Eye (tissue), 1 donor: ENCODE measurements around the gene GPC5.

Experiments
- DNase-seq: peaks from one replicate; pipeline ENCODE4 v3.0.0-alpha.2; 2015

GPC5 gene

DNA sequence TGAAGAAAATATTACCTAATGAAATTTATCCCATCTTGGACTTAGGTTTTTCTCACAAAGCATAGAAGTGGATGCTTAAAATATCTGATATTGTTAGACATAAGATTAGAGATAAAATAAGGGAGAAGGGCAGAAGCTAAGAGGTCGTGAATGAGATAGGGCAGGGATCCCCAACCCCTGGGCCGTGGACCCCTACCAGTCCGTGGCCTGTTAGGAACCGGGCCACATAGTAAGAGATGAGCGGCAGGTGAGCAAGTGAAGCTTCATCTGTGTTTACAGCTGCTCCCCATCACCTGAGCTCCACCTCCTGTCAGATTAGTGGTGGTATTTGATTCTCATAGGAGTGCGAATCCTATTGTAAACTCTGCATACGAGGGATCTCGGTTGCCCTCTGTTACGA is 202.9 kb downstream of the GPC5 start:
- DNase-seq, result no peak

DNA sequence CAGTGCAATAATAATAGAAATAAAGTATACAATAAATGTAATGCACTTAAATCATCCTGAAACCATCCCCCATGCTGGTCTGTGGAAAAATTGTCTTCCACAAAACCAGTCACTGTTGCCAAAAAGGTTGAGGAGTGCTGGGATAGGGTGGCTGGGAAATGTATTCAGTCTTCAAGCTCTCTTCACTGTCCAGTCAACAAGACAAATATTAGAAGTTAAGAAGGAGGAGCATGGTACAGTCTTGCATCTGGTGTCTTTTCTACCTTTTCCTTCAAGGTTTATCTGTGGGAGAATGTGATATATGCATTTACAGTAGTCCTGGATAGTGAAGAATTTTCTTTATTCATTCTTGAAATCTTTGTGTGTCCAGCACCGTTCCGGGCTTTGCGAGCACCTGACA is 203.4 kb downstream of the GPC5 start:
- no peak for DNase-seq

DNA sequence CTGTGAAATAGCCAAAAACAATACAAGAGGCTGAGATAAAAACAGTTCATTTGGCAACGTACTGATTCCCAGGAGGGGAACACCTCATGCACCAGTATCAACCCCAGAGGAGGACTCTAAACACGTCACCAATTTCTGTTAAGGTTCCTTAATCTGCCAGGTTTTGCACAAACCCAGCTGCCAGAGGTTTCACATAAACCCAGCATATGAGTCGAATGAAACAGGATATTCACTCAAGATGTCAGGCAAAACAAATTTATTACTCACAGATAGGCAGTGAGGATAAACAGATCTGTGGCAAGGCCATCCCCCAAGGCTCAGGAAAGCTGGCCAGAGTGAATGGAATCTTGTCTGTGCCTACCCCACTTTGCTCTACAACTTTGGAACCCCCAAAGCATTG is 210.9 kb downstream of the GPC5 start:
- DNase-seq, result peak; percentile 7

DNA sequence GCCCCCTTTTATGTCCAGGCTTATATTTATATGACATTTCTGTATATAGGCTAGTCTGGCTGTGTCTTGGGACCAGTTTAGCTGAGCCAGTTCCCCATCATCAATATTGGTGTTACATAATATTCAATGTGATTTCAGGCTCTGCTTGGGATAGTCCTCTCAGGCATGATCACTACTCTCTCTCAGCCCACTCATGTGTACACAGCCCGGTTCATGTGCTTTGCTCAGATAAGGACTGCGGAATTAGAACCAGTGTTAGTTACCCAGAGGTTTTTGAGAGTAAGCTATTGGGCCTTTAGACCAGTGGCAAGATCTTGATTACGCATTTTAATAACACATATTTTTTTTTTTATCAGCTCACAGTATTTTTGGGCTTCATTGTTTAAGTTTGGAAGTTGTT is 219.9 kb downstream of the GPC5 start:
- no peak for DNase-seq

DNA sequence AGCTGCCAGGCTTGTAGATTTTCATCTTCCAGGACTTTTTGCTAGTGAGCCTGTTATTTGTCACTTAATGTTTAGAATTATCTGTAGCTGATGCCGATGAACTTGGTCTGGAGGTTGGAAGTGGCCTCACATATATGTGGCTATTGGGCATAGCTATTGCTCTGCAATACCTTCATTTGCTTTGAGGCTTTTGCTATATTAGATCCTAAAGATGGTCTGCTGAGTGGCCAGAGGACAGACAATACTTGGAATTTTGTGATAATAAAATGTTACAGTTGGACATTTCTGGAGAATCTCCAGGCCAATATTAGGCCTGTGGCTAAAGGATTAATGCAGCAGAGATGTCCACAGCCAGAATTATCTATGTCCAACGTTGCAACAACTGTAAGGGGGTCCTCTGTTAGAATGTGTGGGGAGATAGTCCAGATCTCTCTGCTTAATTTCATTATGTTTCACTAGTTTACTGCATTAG is 222.3 kb downstream of the GPC5 start:
- DNase-seq, result no peak

DNA sequence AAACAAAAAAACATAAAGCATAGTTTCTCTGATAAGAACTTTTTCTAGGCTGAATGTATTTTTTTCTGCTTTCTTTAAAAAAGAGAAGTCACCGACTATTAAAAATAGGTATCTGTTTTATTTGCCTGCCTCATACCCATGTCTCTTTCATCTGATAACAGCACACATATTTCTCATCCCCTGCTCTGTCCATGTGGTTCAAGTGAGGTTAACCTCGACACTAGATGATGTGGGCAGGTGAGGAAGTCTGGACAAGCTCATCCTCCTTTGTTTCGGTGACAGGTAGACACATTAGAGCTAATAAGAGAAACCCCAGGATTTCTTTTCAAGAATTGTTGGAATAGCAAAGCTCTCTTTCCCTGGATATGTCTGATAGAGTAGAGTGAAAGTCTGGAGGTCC is 222.7 kb downstream of the GPC5 start:
- DNase-seq, result no peak

DNA sequence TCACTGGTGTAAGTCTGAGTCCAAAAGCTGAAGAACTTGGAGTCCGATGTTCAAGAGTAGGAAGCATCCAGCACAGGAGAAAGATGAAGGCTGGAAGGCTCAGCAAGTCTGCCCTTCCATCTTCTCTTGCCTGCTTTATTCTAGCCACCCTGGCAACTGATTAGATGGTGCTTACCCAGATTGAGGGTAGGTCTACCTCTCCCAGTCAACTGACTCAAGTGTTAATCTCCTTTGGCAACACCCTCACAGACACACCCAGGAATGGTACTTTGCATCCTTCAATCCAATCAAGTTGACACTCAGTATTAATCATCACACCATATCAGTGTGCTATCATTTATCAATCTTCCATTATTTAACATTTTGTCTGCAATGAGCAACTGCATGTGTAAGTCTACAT is 223.5 kb downstream of the GPC5 start:
- no peak for DNase-seq

DNA sequence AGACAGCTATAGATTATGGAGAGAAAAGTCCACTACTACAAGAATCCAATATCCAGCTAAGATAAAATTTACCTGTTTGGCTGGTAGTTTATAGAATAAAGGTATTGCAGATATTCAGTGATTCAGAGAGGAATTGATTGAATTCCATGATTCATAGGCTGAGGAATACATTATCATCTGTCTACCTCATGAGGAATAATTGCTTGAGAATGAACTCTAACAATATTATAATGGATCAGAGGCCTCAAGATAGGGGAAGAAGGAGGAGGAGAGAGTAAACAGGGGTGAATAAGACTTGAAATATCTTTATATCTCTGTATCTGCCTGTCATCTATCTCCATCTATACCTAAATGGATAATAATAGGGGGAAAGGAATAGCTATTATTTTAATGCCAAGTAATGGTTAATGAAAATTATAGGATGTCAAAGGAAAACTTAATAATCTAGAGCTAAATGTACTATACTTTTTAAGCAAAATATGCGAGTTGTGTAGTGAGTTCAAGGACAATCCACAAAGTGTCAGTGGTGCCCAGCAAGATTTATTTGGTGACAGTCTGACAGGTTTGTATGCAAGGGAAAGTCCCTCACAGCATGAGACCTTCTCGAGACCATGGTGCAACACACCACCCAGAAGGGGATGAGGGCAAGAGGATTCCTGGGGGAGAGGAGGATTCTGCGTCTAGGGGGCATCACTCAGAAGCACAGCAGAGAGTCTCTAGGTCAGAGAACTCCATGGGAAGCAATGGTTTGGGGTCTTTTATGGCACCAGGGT is 224.5 kb downstream of the GPC5 start:
- no peak for DNase-seq

DNA sequence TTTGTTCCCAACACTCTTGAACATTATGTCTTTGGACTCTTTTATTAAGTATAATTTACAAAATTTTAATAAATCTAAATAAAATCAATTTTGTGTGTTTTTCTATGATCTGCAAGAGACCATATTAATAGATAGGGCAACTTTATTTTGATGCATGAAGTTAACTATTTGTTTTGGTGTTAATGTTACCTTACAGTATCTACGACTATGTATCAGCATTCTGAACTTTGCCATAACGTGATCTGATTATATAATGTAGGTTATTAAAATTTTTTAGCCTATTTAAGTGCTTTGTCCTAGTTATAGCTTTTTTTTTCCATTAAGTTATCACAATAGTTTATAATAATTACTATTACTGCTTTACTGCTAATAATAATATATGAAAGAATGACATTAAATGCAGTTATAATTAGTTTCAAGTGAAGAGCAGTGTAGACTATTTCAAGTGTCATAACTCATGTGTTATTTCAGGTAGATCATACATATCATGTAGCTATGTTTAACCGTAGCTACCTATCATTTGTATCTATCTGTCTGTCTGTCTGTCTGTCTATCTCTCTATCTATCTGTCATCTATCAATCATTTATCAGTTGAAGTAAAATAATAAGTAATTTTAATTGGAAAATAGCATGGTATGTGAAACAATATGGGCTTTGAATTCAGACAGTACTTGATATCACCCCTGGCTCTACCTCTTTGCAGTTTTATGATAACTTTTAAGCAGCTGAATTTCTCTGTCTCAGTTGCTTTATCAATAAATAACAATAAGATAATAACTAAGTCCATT is 229.7 kb downstream of the GPC5 start:
- no peak for DNase-seq

DNA sequence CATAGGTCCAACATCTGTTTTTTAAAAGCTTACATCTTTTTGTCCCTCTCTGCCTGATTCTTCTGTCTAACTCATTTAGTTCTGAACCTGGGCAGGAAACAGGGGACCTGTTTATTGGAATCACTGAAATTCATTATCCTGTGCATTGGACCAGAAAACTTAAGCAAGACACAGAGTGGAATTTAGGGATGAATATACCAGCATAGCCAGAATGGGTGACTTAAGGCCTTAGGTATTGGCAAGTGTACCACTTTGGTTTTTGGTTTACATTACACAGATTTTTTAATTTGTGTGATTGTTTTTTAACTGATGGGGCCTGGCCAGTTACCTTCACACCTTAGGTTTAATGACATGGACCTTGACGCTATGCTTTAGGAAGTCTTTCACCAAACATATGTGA is 232.5 kb downstream of the GPC5 start:
- no peak for DNase-seq

DNA sequence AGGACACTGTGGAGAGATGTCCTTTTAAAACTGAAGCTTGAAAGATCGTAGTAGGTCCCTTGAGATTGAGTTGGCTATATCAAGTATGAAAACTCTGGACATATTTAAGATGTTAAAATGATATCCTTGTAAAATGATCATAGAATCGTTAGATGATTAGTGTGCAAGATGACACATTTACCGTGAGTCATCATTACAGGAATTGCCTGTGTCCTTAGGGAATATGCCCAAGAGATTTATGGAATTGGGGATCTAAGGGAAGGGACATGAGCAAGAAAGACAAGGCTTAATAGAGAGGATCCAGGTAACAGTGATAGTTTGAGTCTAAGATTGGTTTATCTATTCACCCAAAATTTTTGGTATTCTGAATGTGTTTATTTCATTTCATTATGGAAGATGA is 233.7 kb downstream of the GPC5 start:
- no peak for DNase-seq

DNA sequence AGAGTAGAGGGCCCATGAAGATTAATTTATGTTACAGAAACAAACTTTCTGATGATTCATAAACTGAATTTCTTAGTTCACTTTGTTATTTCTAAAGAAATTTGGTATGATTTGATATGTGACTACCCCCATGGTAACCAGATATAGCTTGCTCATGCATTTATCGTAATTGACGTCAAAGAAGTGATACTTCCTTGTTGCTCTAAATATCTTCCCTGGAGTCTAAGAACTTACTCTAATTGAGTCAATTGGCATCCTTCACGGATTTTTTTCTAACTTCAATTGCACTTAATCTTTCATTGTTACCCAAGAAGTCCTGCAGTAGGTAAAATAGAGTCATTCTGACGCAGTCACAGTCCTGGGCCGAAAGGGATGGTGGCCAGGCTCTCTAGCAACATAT is 240.9 kb downstream of the GPC5 start:
- no peak for DNase-seq

DNA sequence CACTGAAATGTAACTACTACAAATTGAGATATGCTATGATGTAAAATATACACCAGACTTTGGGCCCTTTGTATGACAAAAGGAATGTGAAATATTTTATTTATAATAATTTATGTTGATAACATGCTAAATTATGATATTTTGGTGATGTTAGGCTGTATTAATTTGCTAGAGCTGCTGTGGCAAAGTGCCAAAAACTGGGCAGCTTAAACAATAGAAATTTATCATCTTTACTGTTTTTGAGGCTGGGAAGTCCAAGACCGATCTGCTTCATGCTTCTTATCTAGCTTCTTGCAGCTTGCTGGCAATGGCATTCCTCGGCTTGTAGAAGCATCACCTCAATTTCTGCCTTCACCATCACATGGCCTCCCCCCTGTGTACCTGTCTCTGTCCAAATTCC is 245.0 kb downstream of the GPC5 start:
- no peak for DNase-seq

DNA sequence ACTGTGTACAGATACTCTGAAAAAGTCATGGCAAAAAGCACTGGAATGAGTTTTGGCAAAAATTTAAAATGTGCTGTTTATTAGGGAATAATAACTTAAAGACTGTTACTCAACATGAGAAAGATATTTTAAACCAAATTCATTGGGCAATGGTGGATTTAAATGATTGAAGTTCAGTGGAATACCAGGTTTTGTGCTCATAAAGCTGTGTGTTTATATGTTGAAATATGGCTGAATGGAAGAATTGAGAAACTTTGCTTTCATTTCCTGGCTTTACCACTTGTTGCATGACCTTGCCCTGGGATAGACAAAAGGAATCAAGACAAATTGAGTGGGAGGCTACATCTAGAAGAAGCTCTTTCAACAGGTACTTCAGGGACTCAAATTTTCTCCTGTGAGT is 246.4 kb downstream of the GPC5 start:
- DNase-seq, result no peak

DNA sequence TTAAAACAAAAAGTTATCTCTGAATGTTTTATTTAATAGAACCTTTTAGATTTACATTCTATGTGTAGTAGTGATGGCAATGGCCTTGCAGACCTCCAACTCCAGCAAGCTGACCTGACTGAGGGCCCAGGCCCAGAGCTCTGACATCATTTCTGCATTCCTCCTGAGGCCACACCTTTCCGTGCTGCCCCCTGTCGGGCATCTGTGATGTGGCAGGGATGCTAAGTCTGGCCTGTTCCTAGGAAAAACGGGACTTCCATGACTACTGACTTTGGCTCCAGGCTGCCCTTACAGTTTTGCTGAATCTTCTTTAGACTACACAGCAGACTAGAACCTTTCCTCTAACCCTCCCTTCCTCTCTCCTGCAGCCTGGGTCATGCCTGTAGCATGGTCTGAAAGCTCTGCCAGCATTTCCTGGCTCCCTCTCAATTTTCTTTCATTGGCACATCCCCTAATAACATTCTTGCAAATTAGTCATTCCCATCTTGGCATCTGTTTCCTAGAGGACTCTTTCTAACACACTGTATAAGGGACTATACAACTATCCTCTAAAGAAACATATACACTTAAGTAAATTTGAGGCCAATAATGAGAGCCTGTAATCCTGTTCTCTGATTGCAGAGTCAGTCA is 249.1 kb downstream of the GPC5 start:
- DNase-seq, result peak; percentile 6

DNA sequence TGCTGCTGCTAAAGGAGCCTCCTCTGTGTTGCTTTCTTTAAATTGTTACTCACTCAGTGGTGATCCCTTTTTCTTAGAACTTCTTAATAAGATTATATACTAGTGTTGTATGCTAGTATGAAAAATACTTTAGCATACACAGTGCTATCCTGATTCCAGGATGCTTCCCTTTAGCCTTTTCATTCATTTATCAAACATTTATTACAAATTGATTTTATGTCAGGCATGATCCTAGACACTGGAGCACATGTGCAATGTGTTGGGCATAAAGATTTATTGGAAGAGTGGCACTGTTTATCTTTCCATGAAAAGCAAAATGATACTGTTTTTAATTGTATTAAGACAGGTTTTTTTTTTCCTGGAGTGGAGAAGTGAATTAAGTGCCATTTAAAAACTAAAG is 249.6 kb downstream of the GPC5 start:
- peak; percentile 3 for DNase-seq

DNA sequence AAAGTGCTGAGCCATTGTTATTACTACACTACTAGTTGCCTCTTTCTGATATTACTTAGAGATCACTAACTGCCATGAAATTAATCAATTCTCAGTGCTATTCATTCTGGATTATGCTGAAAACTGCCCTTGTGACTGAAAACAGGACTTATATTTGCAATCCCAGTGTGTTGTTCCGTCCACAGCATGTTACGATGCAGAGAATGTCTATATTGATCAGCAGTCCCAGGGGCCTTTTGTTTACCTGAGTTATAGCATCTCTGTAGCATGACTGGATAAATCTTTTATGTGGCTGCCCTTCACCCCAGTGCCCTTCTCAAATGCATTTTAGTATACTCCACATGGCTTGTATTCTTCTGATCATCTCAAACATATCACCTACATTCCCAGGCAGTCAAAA is 251.0 kb downstream of the GPC5 start:
- DNase-seq, result no peak

DNA sequence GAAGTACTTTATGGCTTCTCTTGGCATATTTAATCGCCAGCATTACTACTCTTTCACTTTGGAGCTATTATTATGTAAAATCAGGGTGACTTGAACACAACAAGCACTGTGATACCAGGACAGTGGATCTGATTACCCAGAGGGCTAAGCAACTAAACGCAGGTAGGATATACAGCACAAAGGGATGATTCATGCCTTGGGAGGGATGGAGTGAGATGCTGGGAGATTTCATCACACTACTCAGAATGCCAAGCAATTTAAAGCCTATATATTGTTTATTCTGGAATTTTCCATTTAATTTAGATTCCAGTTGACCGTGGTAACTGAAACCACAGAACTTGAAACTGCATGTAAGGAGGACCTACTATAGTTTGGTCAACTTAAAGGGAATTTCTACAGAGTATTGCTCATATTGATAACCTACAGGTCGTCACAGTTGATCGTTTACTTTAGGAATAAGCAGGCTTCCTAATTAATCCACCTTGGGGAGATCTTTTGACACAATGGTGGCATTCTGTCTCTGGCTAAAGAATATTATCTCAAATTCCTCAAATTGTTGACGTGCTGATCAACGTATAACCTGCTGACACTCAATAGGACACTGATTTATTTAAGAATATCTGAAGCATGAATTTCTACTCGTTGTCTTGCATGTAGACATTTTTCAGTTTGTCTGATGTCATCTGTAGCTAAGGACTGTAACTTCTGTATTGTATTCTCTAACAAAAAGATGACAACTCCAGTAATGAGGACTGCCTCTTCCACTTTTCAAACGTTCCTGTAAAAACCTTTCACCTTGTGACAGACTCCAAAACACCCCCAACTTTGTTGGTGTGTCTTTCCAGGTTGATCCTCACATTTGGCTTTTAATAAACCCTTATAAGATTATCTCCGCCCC is 254.2 kb downstream of the GPC5 start:
- no peak for DNase-seq

DNA sequence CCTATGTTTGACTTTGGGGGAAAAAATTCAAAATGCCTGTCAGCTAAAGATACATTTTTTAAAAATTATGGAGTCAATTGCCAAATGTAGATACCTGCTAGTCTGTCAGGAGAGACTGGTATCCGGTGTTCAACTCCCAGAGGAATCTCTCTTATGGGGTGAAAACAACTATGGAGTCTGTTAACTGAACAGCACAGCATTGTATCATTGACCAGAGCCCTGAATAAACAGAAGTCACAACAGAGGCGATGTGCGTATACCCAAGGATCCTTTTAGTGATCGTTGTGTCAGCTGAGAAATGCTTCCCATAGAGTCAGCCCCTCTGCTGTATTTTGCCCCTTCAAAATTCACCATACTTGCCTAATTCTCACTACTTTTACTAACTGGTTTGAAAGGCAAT is 257.3 kb downstream of the GPC5 start:
- DNase-seq, result no peak

DNA sequence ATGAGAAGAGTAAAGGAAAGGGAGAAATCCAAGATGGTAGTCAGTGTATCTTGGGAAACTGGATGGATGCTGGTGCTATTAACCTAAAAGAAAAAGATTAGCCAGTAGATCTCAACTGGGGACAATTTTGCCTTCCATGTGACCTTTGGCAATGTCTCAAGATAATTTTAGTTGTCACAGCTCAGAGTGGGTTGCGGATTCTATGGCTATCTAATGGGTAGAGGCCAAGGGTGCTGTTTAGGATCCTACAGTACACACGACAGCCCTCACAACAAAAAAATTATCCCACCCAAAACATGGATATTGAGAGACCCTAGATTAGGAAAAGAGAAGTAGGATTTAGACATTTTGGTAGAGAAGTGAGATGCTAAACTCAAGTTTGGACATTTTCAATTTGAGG is 258.9 kb downstream of the GPC5 start:
- DNase-seq, result no peak

DNA sequence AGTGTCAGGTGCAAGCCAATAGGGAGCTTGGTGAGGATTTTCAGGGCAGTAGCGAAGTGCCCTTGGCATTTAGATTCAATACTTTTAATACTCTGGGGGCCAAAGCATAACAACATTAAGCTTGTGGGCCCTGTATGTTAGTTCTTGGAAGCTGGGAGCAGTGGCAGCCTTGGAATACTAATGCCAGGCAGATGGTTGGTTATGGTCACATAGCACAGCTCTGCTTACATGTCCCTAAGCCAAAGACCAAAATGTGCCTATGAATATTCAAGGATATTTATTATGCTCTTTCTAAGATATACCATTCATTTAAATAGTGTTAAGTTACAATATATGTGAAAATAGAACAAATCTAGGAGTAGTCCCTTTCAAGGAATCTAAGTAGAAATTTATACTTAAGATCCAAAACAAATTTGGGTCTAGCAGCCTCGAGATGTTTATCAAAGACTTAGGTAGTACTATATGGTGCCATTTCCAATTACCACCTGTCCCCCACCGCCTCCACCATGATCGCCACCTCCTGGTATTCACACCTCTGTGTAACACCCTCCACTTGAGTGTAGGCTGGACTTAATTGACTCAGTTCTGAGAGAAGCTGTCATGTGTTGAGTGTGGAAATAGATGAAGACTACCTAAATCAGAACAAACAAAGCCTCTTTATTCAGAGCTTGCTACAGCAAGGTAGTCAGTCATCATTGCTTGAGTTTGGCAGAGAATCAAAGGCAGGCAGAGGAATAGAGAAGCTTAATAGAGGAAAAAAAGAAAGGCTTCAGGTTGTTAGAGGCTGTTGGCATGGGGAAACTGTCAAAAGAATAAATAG is 261.0 kb downstream of the GPC5 start:
- no peak for DNase-seq

DNA sequence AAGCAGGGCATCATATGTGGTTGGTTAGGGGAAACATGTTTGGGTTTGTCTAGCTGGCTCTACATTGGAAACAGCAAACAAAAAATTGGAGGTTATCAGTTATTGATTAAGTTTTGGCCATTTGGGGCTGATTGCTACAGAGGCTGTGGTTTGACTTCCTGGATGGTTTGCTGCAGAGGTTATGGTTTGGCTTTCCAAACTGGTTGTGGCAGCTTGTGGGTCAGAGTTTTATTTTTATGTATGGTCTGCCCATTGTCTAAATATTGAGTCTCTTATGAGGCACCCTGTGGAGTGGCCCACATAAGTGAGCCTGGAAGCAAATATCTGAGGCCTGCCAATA is 261.6 kb downstream of the GPC5 start:
- no peak for DNase-seq
